Measurements from ENCODE around the gene RPP25.
A peak's percentile ranks its signal among the peaks of the same experiment; 100 is the strongest.

RPP25 gene

GRCh38 chr15:74913041-74913440 is 43.5 kb downstream of the RPP25 start:
- Histone ChIP-seq H3K27me3 (no peaks in the 10 kb centered on the region), H3K4me1 (no peaks in the 10 kb centered on the region), H3K36me3 (peaks cover 8 to 67% (median 36%) of the 10 kb centered on the region in 3 donors), H3K27ac (no peak overlapping the region), H3K9me3 (no peaks in the 10 kb centered on the region), H3K4me3 (no peak overlapping the region)
- DNase-seq: no peak
- intact Hi-C loops (cut with DNase I; ENCODE audit: low total_unique reads): loop anchor here (2.0 kb wide), 1 partner anchor 44 kb away; the partner anchor contains the start of gene RPP25
- no peak for TF ChIP-seq CTCF (IDR thresholded peaks at IDR 0.05)

DNA sequence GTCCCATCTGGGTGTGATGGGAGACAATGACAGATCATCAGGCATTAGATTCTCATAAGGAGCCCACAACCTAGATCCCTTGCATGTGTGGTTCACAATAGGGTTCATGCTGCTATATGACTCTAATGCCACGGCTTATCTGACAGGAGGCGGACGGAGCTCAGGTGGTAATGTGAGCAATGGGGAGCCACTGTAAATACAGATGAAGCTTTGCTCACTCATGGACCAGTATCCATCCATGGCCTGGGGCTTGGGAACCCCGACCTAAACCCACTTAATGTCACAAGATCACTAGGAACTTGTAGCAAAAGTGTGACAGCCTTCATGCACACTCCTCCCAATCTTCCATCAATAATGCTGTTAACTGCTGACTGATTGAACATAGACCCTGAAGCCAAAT is 47.9 kb downstream of the RPP25 start:
- H3K27me3 ChIP-seq: no peaks in the 10 kb centered on the region
- no peaks in the 10 kb centered on the region for H3K9me3 ChIP-seq
- no peak overlapping the region for H3K4me3 ChIP-seq
- peaks cover 8 to 38% (median 21%) of the 10 kb centered on the region in 3 donors for H3K36me3 ChIP-seq
- TF ChIP-seq CTCF (IDR thresholded peaks at IDR 0.05): no peak
- no peak for DNase-seq
- intact Hi-C loops (cut with DNase I; ENCODE audit: low total_unique reads): loop anchor here (5.0 kb wide), 1 partner anchor 126 kb away; the partner anchor contains the start of gene CSK
- H3K4me1 ChIP-seq: peaks cover 5 to 25% (median 19%) of the 10 kb centered on the region in 4 donors
- no peak overlapping the region for H3K27ac ChIP-seq

- no peak for DNase-seq
- no peak for TF ChIP-seq CTCF (IDR thresholded peaks at IDR 0.05)
- intact Hi-C loops (cut with DNase I; ENCODE audit: low total_unique reads): loop anchor here (5.0 kb wide), 1 partner anchor 125 kb away; the partner anchor contains the start of gene CSK
- Histone ChIP-seq H3K36me3 (peaks cover 17 to 36% (median 26%) of the 10 kb centered on the region in 3 donors), H3K27me3 (no peaks in the 10 kb centered on the region), H3K9me3 (no peaks in the 10 kb centered on the region), H3K4me1 (peaks cover 5 to 25% (median 19%) of the 10 kb centered on the region in 4 donors), H3K4me3 (peak overlapping the region; percentile 92 to 94), H3K27ac (peak overlapping the region; percentile 95 to 97)
These were observed 49.3 kb downstream of the RPP25 start for GRCh38 chr15:74907163-74907870.

DNA sequence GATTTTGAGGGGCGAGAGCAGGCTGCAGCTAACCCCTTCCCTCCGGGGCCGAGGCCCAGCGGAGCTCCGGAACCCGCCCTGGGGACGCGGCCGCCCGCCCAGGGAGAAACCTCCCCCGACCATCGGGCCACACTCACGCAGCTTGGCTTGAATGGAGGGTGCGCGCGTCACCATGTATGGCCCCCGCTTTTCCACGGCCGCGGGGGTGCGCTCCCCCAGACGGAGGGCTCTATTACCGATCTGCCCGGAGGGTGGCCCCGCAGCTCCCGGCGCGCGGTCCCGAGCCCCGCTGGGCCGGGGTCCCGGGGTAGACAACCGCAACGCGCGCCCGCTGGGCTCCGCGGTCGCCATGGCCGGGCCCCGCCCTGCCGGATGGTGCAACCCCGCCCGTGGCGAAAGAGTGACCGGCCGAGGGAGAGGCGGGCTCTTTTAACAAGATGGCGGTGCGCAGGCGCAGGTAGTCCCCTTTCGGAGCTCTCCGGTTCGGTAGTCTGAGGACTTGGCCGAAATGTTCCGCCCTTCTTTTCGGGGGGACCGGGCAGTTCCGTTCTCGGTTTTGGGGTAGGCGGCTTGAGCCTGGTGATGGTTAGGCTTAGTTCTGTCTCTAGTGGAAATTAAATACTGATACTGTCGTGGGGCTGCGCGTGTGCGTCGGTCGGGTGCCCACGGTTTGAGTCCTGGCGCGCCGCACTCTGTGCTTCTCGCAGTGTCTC is 50.0 kb downstream of the RPP25 start, which contains the start of gene FAM219B:
FAM219B (minus strand) TSS at position 402 of the 713 bp plus-strand sequence; CDS start at position 351, 51 bp downstream.
- Histone ChIP-seq H3K27me3 (no peaks in the 10 kb centered on the region), H3K4me3 (peak within 1 kb of the TSS; percentile 92 to 94), H3K36me3 (peaks cover 18 to 37% (median 33%) of the 10 kb centered on the region in 3 donors), H3K27ac (peak within 1 kb of the TSS; percentile 95 to 97), H3K4me1 (peaks cover 5 to 30% (median 20%) of the 10 kb centered on the region in 4 donors), H3K9me3 (no peaks in the 10 kb centered on the region)
- intact Hi-C loops (cut with DNase I; ENCODE audit: low total_unique reads): loop anchor here (5.0 kb wide), 1 partner anchor 124 kb away; the partner anchor contains the start of gene CSK
- no peak for TF ChIP-seq CTCF (IDR thresholded peaks at IDR 0.05)
- peak; percentile 93 to 96 for DNase-seq

DNA sequence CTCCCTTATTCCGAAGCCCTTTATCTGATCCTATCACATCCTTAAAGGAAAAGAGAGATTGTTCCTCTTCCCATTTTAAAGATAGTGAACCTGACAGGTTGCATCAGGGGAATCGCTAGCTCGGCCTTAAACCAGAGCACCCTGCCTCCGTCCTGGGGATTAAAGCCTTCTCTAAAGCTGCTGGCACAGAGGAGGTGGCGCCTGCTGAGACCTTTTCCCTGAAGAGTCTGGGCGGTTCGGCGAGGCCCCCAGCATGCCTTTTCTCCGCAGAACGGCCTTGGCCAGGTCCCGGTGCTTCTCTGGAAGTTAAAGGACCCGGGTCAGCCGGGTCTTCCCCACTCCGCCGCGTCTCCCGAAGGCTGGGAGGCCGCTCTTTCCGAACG is 50.5 kb downstream of the RPP25 start:
- intact Hi-C loops (cut with DNase I; ENCODE audit: low total_unique reads): loop anchor here (5.0 kb wide), 1 partner anchor 124 kb away; the partner anchor contains the start of gene CSK
- H3K4me1 ChIP-seq: peaks cover 5 to 35% (median 22%) of the 10 kb centered on the region in 4 donors
- peak overlapping the region; percentile 92 to 94 for H3K4me3 ChIP-seq
- no peaks in the 10 kb centered on the region for H3K27me3 ChIP-seq
- no peaks in the 10 kb centered on the region for H3K9me3 ChIP-seq
- peak in 1 of 2 donors; percentile 24 for DNase-seq
- no peak for TF ChIP-seq CTCF (IDR thresholded peaks at IDR 0.05)
- H3K36me3 ChIP-seq: peaks cover 18 to 36% (median 34%) of the 10 kb centered on the region in 3 donors
- peak overlapping the region; percentile 95 to 97 for H3K27ac ChIP-seq
